Effector CD8-positive, alpha-beta T cell (primary cell): ENCODE data around the gene IFT57.
"Not testable (repeated sequence)": the region's sequence is repeated elsewhere in the genome, so short reads cannot be mapped to it uniquely, and the experiment has no call there.

Experiments
- DNase-seq: peaks from one replicate; lab custom pipeline; 2025; lab: John Stamatoyannopoulos, UW
- total RNA-seq, 4 experiments: gene quantifications; one replicate each; lab custom pipeline; 2026; lab: John Stamatoyannopoulos, UW

IFT57 gene
- total RNA-seq: 26.4 to 62.8 (median 34.1) reads per million in 4 experiments

- peak; percentile 94 for DNase-seq
Measured at GRCh38 chr3:108221911-108222852, at the start of gene IFT57. IFT57 (minus strand) TSS chr3:108222424; CDS start chr3:108222322, 102 bp downstream.

- no peak for DNase-seq
Measured at GRCh38 chr3:108271626-108272025, 49.4 kb upstream of the IFT57 start.

- DNase-seq: not testable (repeated sequence)
Measured at GRCh38 chr3:108268235-108268634, 46.0 kb upstream of the IFT57 start.

GRCh38 chr3:108264534-108265298 lies 42.5 kb upstream of the IFT57 start:
- not testable (repeated sequence) for DNase-seq

GRCh38 chr3:108255131-108255530 lies 32.9 kb upstream of the IFT57 start:
- no peak for DNase-seq

GRCh38 chr3:108251844-108252243 lies 29.6 kb upstream of the IFT57 start:
- no peak for DNase-seq

GRCh38 chr3:108251265-108251664 lies 29.0 kb upstream of the IFT57 start:
- DNase-seq: no peak

GRCh38 chr3:108250626-108251025 lies 28.4 kb upstream of the IFT57 start:
- DNase-seq: no peak

GRCh38 chr3:108243243-108243642 lies 21.0 kb upstream of the IFT57 start:
- no peak for DNase-seq

GRCh38 chr3:108242776-108243175 lies 20.6 kb upstream of the IFT57 start:
- DNase-seq: no peak

- no peak for DNase-seq
Measured at GRCh38 chr3:108241721-108242120, 19.5 kb upstream of the IFT57 start.

GRCh38 chr3:108241146-108241545 lies 18.9 kb upstream of the IFT57 start:
- no peak for DNase-seq

- no peak for DNase-seq
Measured at GRCh38 chr3:108239082-108239481, 16.9 kb upstream of the IFT57 start.

GRCh38 chr3:108235290-108235689 lies 13.1 kb upstream of the IFT57 start:
- DNase-seq: no peak

- DNase-seq: no peak
Measured at GRCh38 chr3:108234387-108234957, 12.2 kb upstream of the IFT57 start.

- DNase-seq: no peak
Measured at GRCh38 chr3:108228286-108228685, 6.1 kb upstream of the IFT57 start.

GRCh38 chr3:108227131-108227530 lies 4.9 kb upstream of the IFT57 start:
- no peak for DNase-seq

GRCh38 chr3:108225221-108225620 lies 3.0 kb upstream of the IFT57 start:
- DNase-seq: no peak

- DNase-seq: no peak
Measured at GRCh38 chr3:108223928-108224327, 1.7 kb upstream of the IFT57 start.

GRCh38 chr3:108222853-108223565 lies 785 bp upstream of the IFT57 start:
- no peak for DNase-seq

- DNase-seq: no peak
Measured at GRCh38 chr3:108221393-108221792, 831 bp downstream of the IFT57 start.

- DNase-seq: no peak
Measured at GRCh38 chr3:108219336-108219735, 2.9 kb downstream of the IFT57 start.
